Kidney (tissue), 14 donors: ENCODE results near the gene CADPS. TPM values are rescaled to one million over a fixed set of nuclear protein-coding genes. Genes with fewer than 3 reads are reported as not detected.

ENCODE experiments used
- DNase-seq, 5 donors: peaks; one replicate each; pipeline ENCODE4 v3.0.0-alpha.2; 2013 to 2020
- FAIRE-seq: peaks from 2 replicates; lab custom pipeline; 2012; peaks lifted over from hg19 to GRCh38; lab: Jason Lieb, UNC
- H3K27ac ChIP-seq, 2 donors: one replicate each; pipeline ENCODE4 v1.7.0; 2013; ENCODE audit warnings: low read depth in 2 of 2, low read length in 2 of 2, inconsistent platforms in 1 of 2
- H3K27me3 ChIP-seq: one replicate; pipeline ENCODE4 v1.7.1; 2013; ENCODE audit warnings: low read length, inconsistent platforms; ENCODE audit not compliant: control insufficient read depth, insufficient read depth
- H3K36me3 ChIP-seq, 3 donors: one replicate each; pipeline versions ENCODE4 v1.7.0 to v1.7.1; 2013; ENCODE audit warnings: low read length in 3 of 3, control low read depth in 1 of 3, inconsistent platforms in 1 of 3; ENCODE audit not compliant: insufficient read depth in 3 of 3, control insufficient read depth in 2 of 3
- H3K4me1 ChIP-seq, 3 donors: one replicate each; pipeline versions ENCODE4 v1.7.0 to v1.7.1; 2013; ENCODE audit warnings: low read length in 3 of 3, inconsistent platforms in 1 of 3, low read depth in 1 of 3; ENCODE audit not compliant: control insufficient read depth in 2 of 3, insufficient read depth in 2 of 3
- H3K4me3 ChIP-seq, 3 donors: one replicate each; pipeline versions ENCODE4 v1.7.0 to v1.8.1; 2013; ENCODE audit warnings: low read length in 3 of 3, control low read depth in 1 of 3, inconsistent platforms in 1 of 3
- H3K9ac ChIP-seq, 3 donors: one replicate each; pipeline versions ENCODE4 v1.7.0 to v1.7.1; 2013; ENCODE audit warnings: low read length in 3 of 3, control low read depth in 1 of 3, inconsistent platforms in 1 of 3
- H3K9me3 ChIP-seq, 3 donors: one replicate each; pipeline versions ENCODE4 v1.7.0 to v1.7.1; 2013; ENCODE audit warnings: low read length in 3 of 3, control low read depth in 1 of 3, inconsistent platforms in 1 of 3; ENCODE audit not compliant: control insufficient read depth in 2 of 3, insufficient read depth in 1 of 3
- intact Hi-C: fragments of 100-400 bp; cut with DNase I; formaldehyde crosslinking; loops from one replicate; pipeline ENCODE4 v1.11.1; 2022
- polyA plus RNA-seq: library from polyadenylated mRNA; stranded (reverse); fragments of 350-450 nt; fragmentation: Illumina TruSeq; extraction: RNeasy Lipid Tissue Mini Kit (QIAGEN cat#74804); gene quantifications from one replicate; pipeline ENCODE4 v1.2.3, GENCODE V29; 2014; ENCODE audit warnings: low read depth, low replicate concordance; ENCODE audit not compliant: insufficient read depth
- total RNA-seq: library from RNA; stranded (reverse); fragmentation: NEBNext Ultra II Directional; extraction: Animal tissue kit (Norgen Biotek cat#: 25700); gene quantifications from one replicate; pipeline ENCODE4 v1.2.1, GENCODE V29; 2021
- TF ChIP-seq, protein P1 (sequence below): IDR thresholded peaks from 3 replicates; pipeline ENCODE4 v1.5.1; 2012; ENCODE audit warnings: mild to moderate bottlenecking, moderate library complexity, borderline replicate concordance; ENCODE audit not compliant: insufficient read depth; ENCODE audit errors: extremely low read depth
- donor health status: control.
- donor health status: control.
- donor health status: control.
- donor health status: control.
- donor health status: control.
- donor health status: DM: yes; HTN: yes; CAD: no.
- donor health status: Normal renal cell carcinoma (clear cell type).

The CADPS gene
- total and polyA plus RNA-seq, 2 donors from 2014 or later = 0.98 TPM; not detected in 1

DNA sequence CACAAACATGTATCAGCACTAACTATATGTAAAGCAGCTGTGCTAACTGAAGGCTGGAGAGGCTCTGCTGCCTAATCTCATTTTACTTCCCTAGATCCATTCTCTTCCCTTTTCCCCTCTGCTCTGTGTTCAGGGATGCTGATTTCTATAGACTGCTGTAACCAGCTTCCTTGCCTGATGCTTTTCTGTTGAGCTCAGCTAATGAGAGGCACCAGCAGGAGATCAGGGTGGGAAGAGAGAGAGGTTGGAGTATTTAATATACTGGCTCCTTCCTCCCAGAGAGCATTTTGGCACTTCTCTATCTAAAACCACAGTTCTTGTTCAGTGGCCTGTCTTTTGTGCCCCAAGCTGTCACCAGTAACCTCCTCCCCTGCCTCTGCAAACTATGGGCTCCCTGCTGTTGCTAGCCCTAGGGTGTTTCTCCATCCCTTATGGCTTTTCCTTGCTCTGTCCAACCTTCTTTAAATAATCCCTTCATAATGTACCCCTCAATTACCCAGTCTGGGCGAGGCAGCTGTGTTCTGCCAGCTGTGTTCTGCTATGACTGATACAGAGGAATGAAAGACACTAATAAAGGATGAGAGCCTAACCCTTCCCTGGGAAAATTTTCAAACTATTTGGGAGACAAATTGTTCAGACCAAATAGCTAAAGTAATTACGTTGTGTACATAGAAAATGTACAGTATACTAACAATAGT is 69.5 kb downstream of the CADPS start:
- H3K27me3 ChIP-seq = no peaks in the 10 kb centered on the region
- FAIRE-seq (no peak), DNase-seq (no peak)
- no peaks in the 10 kb centered on the region for H3K9me3 ChIP-seq
- TF ChIP-seq, protein P1, sequence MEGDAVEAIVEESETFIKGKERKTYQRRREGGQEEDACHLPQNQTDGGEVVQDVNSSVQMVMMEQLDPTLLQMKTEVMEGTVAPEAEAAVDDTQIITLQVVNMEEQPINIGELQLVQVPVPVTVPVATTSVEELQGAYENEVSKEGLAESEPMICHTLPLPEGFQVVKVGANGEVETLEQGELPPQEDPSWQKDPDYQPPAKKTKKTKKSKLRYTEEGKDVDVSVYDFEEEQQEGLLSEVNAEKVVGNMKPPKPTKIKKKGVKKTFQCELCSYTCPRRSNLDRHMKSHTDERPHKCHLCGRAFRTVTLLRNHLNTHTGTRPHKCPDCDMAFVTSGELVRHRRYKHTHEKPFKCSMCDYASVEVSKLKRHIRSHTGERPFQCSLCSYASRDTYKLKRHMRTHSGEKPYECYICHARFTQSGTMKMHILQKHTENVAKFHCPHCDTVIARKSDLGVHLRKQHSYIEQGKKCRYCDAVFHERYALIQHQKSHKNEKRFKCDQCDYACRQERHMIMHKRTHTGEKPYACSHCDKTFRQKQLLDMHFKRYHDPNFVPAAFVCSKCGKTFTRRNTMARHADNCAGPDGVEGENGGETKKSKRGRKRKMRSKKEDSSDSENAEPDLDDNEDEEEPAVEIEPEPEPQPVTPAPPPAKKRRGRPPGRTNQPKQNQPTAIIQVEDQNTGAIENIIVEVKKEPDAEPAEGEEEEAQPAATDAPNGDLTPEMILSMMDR = no peak
- no peak overlapping the region for H3K4me3 ChIP-seq
- no peaks in the 10 kb centered on the region for H3K4me1 ChIP-seq
- intact Hi-C loops = no loop called here
- H3K36me3 ChIP-seq = no peaks in the 10 kb centered on the region
- no peak overlapping the region for H3K9ac ChIP-seq
- H3K27ac ChIP-seq = no peak overlapping the region

DNA sequence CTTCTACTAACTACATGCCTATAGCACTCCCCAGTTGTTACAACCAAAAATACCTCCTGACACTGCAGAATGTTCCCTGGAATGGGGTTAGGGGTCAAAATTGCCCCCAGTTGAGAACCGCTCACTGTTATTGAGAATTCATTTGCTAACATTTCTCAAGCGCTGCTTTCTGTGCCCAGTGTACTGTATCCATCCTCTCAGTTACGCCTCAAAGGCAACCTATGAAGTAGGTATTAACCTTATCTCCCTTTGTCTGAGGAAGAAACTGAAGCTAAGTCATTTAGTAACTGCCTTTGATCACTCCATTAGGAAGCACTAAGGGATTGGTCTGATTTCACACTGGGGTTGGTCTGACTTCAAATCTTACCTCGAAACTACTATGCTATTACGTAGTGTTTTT is 70.1 kb downstream of the CADPS start:
- no peak overlapping the region for H3K27ac ChIP-seq

DNA sequence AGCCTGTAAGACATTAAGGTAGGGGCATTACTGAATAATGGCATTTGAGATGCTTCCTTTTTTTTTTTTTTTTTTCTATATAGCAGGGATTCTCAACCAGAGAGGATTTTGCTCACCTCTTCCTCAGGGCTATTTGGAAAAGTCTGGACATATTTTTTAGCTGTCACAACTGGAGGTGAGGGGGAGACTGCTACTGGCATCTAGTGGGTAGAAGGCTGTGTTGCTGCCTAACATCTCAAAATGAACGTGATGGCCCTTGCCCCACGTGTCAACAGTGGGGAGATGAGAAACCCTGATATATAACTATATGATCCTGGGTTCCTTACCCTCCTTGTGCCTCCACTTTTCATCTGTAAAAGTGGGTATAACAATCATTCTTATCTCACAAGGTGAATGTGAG is 71.9 kb downstream of the CADPS start:
- no peaks in the 10 kb centered on the region for H3K9me3 ChIP-seq
- H3K36me3 ChIP-seq = no peaks in the 10 kb centered on the region
- TF ChIP-seq, protein P1 = no peak
- no peaks in the 10 kb centered on the region for H3K4me1 ChIP-seq
- no peaks in the 10 kb centered on the region for H3K27me3 ChIP-seq
- no peak overlapping the region for H3K4me3 ChIP-seq
- no peak for FAIRE-seq
- H3K27ac ChIP-seq = no peak overlapping the region
- intact Hi-C loops = no loop called here
- DNase-seq = peak in 1 of 5 donors; percentile 4
- H3K9ac ChIP-seq = no peak overlapping the region

More for the DNA sequence above, 70.1 kb downstream of the CADPS start:
- DNase-seq (peak in 2 of 5 donors; percentile 9 to 20), FAIRE-seq (no peak)
- TF ChIP-seq, protein P1 = no peak
- intact Hi-C loops = no loop called here
- no peaks in the 10 kb centered on the region for H3K4me1 ChIP-seq
- no peaks in the 10 kb centered on the region for H3K27me3 ChIP-seq
- H3K4me3 ChIP-seq = no peak overlapping the region
- no peak overlapping the region for H3K9ac ChIP-seq
- H3K9me3 ChIP-seq = no peaks in the 10 kb centered on the region
- no peaks in the 10 kb centered on the region for H3K36me3 ChIP-seq
